Frontal cortex (tissue), 4 donors: Measurements from ENCODE around the gene DNASE1L2. TPM values are rescaled to one million over a fixed set of nuclear protein-coding genes. Genes with fewer than 3 reads are reported as not detected.
"Not testable (repeated sequence)": the region's sequence is repeated elsewhere in the genome, so short reads cannot be mapped to it uniquely, and the experiment has no call there.

ENCODE experiments used
- DNase-seq, 2 donors: peaks; one replicate each; pipeline ENCODE4 v3.0.0; 2012; ENCODE audit warnings: low spot score in 2 of 2
- FAIRE-seq: peaks from 2 replicates; lab custom pipeline; 2012; peaks lifted over from hg19 to GRCh38; lab: Jason Lieb, UNC
- total RNA-seq: library from RNA; depleted of rRNA; stranded (reverse); fragments of >200 nt; gene quantifications from one replicate; pipeline ENCODE4 v1.2.3, GENCODE V29; 2014
- donor health status: control.
- donor health status: control.
- donor health status: control.

The DNASE1L2 gene
- total RNA-seq, 1 donor from 2014 or later = 2.4 TPM

DNA sequence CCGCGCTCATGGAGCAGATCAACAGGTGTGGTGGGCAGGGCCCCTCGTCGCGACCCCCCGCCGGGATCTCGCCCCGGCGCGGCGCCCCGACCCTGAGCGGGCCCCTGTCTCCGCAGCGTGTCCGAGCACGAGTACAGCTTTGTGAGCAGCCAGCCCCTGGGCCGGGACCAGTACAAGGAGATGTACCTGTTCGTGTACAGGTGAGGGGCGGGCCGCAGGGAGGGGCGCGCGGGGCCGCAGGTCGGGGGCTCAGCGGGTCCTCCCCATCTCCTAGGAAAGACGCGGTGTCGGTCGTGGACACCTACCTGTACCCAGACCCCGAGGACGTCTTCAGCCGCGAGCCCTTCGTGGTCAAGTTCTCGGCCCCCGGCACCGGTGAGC lies 848 bp downstream of the DNASE1L2 start:
- FAIRE-seq = no peak
- DNase-seq = no peak

DNA sequence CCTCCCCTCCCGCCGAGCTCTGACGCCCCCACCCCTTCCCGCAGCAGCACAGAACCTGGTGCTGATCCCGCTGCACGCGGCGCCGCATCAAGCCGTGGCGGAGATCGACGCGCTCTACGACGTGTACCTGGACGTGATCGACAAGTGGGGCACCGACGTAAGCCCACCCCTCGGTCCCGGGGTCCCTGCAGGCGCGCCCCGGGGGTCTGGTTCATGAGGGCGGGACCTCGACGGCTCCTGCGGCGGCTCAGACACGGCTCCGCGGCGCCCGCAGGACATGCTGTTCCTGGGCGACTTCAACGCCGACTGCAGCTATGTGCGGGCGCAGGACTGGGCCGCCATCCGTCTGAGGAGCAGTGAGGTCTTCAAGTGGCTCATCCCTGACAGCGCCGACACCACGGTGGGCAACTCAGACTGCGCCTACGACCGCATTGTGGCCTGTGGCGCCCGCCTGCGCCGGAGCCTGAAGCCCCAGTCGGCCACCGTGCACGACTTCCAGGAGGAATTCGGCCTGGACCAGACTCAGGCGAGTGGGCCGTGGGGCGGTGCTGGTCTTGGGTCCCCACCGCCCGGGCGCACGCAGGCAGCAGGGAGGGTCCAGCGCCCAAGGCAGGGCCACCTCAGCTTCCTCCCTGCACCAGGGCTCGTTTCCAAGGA lies 1.4 kb downstream of the DNASE1L2 start:
- DNase-seq (no peak), FAIRE-seq (no peak)

DNA sequence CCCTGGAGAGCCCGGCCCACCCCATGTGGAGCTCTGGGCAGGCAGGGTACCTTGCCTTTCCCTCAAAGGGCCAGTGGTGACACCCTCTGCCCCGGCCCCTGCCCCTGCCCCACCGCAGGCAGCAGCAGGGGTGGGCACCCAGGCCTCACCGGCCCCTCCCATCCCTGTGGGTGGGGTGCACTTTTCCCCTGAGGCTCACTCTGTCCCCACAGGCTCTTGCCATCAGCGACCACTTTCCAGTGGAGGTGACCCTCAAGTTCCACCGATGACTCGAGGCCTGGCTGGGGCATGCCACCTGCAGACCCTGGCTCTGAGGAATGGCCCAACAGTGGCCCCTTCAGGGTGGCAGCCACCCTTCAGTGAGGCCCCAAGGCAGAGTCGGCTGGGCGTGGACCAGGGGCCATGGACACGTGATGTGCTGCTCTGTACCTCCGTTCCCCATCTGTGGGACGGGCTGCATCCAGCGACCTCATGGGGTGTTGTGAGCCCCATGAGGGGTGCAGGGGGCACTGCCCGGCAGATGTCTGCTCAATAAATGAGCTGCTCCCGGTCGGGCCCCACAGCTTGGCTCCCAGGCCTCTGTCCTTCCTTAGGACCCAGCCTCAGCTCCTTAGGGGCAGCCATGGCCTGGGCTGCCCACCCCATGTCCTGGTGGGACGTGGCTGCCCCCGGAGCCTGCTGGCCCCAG lies 2.0 kb downstream of the DNASE1L2 start:
- DNase-seq = peak in 1 of 2 donors; percentile 23
- FAIRE-seq = no peak

DNA sequence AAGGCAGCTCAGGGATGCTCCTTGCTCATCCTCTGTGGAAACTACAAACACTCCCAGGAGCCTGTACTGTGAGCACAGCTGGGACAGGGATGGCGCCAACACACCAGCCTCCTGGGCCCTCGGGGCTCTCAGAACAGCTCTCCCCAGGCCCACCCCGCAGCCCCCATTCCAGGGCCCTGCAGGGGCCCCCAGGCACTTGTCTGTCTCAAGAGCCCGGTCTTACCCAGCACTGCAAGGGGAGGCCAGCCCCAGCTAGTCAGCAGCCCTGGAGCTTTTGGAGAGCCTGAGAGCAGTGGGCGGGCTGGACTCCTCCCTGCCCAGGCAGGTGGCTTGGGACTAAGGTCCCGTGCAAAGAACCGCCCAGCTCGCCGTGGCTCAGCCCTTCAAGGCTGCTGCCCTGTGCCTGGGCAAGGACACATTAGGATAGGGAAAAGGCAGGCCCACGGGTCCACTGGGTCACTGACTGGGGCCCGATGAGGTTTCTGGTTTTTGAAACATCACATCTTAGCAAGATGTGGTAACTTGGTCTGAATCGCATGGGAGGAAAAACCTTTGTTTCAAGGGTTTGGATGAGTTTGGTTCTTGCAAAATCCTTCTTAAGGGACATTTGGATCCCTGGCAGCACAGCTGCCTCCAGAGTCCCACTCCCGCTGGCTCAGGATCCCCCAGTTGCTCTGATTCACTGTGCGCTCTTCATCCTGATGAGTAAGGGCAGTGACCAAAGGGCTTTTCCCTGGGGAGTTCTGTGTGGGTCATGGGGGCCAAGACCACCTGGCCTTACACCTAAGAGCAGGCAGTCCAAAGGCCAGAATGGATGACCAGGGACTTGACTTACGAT lies 2.8 kb downstream of the DNASE1L2 start:
- DNase-seq (peak in 1 of 2 donors; percentile 20), FAIRE-seq (no peak)

DNA sequence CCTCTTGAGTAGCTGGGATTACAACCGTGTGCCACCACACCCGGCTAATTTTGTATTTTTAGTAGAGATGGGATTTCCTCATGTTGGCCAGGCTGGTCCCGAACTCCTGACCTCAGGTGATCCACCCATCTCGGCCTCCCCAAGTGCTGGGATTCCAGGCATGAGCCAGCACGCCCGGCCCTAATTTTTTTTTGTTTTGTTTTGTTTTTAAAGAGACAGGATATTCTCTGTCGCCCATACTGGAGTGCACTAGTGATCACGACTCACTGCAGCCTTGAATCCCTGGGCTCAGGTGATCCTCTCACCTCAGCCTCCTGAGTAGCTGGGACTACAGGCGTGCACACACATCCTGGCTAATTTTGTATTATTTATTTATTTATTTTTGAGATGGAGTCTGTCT lies 4.1 kb downstream of the DNASE1L2 start:
- FAIRE-seq, DNase-seq: not testable (repeated sequence)

DNA sequence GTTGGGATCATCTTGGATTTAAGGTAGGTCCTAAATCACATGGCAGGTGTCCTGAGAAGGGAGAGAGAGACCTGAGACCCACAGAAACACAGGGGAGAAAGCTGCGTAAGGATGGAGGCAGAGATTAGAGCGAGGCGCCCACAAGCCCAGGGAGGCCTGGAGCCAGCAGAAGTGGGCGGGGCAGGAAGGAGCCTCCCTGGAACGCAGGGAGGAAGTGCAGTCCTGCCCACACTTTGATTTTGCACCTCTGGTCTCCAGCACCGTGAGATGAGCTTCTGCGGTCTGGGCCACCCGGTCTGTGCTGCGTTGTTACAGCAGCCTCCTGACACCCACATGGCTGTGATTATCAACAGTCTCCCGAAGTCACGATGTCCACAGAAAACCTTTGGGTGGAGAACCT lies 6.4 kb downstream of the DNASE1L2 start:
- DNase-seq (peak in 1 of 2 donors; percentile 34), FAIRE-seq (no peak)

DNA sequence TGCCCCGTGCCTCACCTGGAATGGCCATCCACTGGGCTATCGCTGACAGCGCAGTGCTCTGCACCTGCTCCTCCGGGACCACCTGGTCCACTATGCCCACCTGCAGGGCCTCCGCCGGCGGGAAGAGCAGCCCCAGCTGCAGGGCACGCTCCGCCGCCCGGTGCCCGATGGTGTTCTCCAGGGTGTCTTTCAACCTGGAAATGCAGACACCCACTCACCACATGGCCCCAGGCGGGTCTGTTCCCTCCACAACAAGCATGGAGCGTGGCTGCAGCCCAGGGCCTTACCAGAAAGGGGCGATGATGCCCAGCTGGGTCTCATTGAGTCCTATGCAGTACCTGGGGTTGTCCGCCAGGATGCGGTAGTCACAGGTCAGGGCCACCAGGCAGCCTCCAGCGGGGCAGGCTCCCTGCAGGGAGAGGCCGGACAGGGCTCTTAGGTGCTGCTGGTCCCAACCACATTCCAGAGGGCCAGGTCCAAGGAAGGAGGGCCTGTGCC lies 6.8 kb downstream of the DNASE1L2 start:
- FAIRE-seq (no peak), DNase-seq (peak in 1 of 2 donors; percentile 18)

DNA sequence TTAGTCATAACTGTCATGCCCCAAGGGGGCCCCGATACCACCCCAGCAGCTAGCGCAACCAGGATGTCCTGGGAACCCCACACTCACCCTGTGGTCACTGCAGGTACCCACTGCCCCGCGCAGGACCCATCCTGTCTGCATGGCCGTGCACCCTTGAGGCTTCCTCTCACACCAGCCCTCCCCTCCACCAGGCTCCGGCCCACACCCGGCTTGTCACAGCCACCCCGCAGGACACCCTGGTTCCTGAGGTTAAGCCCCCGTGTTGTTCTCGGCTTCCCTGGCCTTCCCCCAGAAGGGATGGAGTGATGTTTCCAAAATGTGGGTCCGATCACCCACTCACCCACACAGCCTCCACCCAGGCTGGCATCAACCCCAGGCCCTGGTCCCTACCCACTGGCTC lies 7.5 kb downstream of the DNASE1L2 start:
- FAIRE-seq (no peak), DNase-seq (peak in 1 of 2 donors; percentile 12)

DNA sequence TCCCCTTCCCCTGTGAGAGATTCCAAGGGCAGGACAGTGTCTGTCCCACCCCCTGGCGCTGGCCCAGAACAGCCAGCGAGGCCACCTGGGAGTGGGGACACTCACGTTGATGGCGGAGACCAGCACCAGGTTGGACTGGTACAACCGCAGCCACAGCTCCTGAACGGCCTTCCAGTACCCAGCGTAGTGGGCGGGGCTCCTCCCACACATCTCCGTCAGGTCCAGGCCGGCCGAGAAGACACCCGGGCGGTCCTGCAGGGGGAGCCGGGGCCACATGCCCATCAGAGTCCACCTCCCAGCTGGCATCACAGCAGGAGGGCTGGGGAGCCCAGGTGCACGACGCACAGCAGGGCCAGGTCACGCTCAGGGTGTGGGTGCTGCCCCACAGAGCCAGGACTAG lies 8.1 kb downstream of the DNASE1L2 start:
- DNase-seq (no peak), FAIRE-seq (no peak)

DNA sequence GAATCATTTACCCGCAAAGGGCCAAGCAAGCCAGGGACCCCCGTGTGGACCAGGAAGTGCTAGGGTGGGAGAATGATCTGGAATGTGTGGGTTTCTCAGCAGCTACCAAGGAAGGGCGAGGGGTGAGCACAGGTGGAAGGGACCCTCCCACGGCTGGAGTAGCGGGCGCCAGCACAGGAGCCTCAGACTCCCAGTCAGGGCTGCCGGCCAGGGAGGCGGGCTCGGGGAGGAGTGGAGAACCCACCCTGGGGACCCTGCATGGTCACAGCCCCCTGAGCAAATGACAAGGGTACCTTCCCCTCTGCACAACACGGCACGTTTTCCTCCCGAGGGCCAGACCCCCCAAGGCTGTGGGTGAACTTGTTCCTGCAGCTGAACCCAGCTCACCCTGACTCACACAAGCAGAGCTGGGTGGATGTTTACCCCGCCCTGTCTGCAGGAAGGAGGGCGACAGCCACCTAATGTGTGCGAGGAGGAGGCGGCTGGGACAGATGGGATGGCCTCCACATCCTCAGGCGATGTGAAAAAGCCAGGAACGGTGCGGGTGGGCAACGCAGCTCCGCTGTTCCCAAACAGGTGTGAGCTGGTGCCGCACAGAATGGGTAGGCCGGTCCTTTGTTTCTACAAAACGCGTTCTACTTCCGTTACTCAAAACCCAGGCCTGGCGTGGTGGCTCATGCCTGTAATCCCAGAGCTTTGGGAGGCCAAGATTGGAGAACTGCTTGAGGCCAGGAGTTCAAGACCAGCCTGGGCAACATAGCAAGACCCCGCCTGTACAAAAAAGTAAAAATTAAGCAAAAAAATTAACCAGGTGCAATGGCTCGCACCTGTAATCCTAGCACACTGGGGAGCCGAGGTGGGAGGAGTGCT lies 8.9 kb downstream of the DNASE1L2 start:
- peak in 1 of 2 donors; percentile 14 for DNase-seq
- no peak for FAIRE-seq

DNA sequence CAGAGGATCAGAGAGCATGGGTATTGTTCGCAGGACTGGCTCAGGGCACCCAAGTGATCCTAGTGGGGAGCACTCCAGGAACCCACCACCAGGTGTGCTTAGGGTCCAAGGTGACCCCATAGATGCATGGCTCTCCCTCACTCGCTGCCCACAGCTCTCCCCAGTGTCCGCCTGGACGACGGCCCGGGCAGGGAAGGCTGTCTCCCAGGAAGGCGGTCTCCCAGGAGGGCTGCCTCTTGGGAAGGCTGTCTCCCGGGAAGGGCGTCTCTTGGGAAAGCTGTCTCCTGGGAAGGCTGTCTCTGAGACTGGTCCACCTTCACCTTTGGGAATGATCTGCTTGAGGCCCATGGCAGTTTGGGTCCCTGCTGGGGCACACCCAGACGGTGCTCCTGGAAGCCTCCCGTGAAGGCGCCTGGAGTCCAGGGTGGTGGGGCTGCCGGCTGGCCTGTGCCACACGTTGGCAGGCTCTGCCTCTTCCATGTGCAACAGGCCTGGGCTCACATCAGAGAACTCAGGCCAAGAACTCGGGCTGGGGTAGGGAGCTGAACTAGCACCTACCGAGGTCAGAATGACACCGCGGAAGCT lies 10.1 kb downstream of the DNASE1L2 start:
- FAIRE-seq (no peak), DNase-seq (no peak)

DNA sequence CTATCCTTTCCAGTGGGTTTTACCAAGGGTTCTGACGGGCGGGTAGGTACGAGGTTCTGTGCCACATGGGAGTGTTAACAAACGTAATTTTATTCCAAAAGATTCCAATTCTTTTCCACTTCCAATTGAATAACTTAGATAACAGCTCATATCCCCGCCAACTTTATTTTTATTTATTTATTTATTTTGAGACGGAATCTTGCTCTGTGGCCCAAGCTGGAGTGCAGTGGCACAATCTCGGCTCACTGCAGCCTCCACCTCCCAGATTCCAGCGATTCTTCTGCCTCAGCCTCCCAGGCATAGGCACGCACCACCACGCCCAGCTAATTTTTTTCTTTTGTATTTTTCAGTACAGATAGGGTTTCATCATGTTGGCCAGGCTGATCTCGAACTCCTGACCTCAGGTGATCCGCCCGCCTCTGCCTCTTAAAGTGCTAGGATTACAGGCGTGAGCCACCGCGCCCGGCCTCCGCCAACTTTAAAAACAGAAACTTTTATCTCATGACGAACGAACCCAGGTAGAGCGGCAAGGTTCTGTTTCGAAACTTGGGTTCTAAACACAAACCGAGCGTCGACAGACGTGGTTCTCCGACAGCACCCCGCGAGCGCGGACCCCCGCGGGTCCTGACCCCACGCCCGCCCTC lies 14.5 kb downstream of the DNASE1L2 start:
- FAIRE-seq (no peak), DNase-seq (no peak)

DNA sequence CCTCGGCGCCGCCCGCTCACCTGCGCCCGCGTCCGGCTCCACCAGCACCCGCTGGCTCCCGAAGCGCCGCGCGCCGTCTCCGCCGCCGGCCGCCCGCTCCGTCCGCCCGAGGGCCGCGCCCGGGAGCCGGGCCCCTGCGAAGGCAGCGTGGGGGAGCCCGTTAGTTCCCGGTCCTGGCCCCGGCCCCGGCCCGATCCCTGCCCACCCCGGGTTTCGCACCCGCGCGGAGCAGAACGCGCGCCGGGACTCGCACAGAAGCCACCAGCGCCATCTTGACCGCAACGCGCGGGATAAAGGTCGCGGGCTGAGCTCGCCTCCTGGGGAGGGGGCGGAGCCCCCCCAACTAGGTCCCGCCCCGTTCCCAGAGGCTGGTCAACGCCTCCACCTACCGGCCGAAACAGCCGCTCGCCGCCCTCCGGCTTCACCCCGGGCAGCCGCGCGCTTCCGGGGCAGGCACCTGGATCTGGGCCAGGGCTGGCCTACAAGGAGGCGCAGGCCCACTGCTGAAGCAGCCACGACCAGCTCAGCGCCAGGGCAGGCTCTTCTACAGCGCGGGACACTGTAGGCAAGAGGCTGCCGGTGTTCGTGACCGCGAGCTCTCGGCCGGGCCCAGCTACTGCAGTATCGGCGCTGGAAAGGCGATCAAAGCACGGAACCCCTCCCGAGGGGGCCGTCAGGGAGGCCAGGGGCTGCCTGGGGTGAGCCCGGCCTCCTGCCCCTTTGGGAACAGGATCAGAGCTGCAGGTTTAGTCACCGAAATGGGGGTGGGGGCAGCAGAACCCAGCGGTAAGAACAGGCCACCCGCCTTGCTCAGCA lies 15.3 kb downstream of the DNASE1L2 start, which contains the start of gene ECI1:
Gene ECI1 (minus strand): TSS at position 292 of the 816 bp plus-strand sequence. CDS start 21 bp downstream, at position 271.
- peak; percentile 100 for DNase-seq
- no peak for FAIRE-seq

DNA sequence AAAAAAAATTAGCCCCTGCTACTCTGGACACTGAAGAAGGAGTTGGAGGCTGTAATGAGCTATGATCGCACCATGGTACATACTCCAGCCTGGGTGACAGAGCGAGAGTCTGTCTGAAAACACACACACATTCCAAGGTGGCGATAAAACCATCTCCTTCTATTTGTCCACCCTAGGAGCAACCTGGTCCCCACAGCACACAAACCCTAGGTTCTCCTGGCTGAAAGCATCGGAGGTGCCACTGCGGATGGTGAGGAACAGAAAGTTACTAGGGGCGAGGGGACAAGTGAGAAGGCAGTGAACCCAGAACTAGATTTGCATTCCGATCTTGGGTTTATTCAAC lies 16.5 kb downstream of the DNASE1L2 start:
- DNase-seq (no peak), FAIRE-seq (no peak)

DNA sequence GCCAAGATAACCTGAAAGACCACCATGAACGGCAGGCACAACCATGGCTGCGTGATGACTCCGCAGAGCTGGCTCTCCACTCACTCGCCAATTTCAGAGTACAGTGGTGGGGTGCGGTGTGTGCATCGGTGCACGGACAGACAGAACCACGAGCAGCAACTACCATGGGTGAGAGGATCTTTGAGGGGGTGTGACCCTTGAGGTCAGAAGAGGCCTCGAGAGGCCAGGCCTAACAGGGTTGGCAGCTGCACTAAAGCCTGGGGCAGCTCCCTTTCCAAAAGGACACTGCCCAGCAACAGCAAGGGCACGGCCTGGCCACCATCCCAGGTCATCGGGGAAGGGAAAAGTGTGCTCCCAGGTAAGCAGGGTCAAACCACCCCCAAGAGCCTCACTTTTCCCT lies 17.0 kb downstream of the DNASE1L2 start:
- DNase-seq (no peak), FAIRE-seq (no peak)

DNA sequence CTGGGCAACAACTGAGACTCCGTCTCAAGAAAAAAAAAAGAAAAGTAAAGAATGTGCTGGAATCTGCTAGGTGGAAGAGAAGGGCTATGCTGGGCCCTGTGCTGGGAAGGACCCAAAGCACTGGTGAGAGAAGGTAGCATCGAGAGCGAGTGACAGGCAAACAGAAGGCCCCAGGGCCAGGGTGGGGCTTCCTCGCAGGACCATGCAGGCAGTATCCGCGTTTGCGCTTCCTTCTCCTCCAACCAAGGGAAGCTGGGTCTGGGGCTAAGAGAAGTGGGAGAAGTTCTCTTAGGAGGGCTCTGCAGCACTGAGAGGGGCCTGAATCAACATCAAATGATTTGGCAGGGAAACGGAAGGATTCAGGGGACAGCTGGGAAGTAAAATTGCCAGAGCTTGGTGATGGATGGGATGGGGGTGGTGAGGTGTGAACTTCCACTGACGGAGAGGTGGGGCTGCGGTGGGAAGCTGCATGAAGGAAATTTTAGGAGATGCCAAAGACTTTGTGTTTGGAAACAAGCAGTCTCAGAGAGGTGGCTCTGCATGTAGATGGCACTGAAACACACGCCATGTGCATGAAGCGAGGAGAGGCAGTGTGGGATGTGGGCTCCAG lies 20.4 kb downstream of the DNASE1L2 start:
- no peak for FAIRE-seq
- DNase-seq = no peak

DNA sequence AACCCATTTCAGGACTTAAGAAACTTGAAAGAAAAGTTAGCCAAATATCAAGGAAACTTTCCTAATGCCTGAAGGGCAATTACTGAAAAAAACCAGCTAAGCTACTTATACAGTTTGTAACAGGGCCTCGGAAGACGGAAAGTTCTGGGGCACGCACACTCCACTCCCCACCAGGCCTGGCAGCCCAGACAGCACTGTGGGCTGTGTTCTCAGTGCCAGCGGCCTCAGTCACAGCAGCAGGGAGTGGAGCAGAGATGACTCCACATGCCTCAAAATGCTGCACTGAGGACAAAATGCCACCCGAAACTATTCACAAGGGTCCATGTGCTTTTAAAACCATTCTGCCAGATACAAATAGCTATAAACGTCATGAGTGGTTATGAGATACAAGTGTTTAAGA lies 21.5 kb downstream of the DNASE1L2 start:
- peak in 1 of 2 donors; percentile 3 for DNase-seq
- FAIRE-seq = no peak

DNA sequence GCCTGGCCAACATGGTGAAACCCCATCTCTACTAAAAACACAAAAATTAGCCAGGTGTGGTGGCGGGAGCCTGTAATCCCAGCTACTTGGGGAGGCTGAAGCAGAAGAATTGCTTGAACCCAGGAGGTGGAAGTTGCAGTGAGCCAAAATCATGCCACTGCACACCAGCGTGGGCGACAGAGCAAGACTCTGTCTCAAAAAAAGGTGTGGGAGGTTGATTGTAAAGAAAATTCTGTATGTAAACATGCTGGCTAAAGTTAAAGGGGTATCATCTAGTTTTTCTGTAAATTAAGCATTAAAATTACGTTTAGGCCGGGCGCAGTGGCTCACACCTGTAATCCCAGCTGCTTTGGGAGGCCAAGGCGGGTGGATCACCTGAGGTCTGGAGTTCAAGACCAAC lies 22.3 kb downstream of the DNASE1L2 start:
- not testable (repeated sequence) for DNase-seq, FAIRE-seq
